Measurements from ENCODE around the gene CDC37L1.

- no peak for TF ChIP-seq PATZ1 (CRISPR knock-in tag; IDR thresholded peaks at IDR 0.05; ENCODE audit: borderline replicate concordance)
- TF ChIP-seq ARNTL (CRISPR knock-in tag; IDR thresholded peaks at IDR 0.05; ENCODE audit: borderline replicate concordance, low read depth), result no peak
- TF ChIP-seq ZFP3 (CRISPR knock-in tag; IDR thresholded peaks at IDR 0.05), result no peak
- no peak for TF ChIP-seq POU6F1 (CRISPR knock-in tag; IDR thresholded peaks at IDR 0.05; ENCODE audit: borderline replicate concordance, low read depth)
Observed at GRCh38 chr9:4689021-4689420, 9.7 kb downstream of the CDC37L1 start.

Data from SK-N-SH treated with all-trans-retinoic acid at 6 μM for 48 hours (cell line).